Mucosa of gallbladder (tissue), 1 donor: ENCODE data around the gene ZACN. TPM values are rescaled to one million over a fixed set of nuclear protein-coding genes. Genes with fewer than 3 reads are reported as not detected.

Source experiments
- DNase-seq: peaks from one replicate; pipeline ENCODE4 v3.0.0-alpha.2; 2020; ENCODE audit warnings: low spot score
- total RNA-seq: library from RNA; stranded (reverse); gene quantifications from one replicate; pipeline ENCODE4 v1.2.1, GENCODE V29; 2021
- donor health status: DM: no; HTN: no; CAD: no.

Gene ZACN
- total RNA-seq, 1 donor from 2014 or later, result not detected

- DNase-seq, result no peak
Measured at GRCh38 chr17:76102944-76103273, 23.9 kb downstream of the ZACN start.

GRCh38 chr17:76103274-76104139 is 24.5 kb downstream of the ZACN start, which contains the start of gene EXOC7:
Gene EXOC7, minus strand, starts transcription at chr17:76103787. Its CDS starts 95 bp downstream, at chr17:76103692.
- DNase-seq, result peak; percentile 92

GRCh38 chr17:76104140-76104895 is 25.3 kb downstream of the ZACN start:
- DNase-seq, result no peak

DNA sequence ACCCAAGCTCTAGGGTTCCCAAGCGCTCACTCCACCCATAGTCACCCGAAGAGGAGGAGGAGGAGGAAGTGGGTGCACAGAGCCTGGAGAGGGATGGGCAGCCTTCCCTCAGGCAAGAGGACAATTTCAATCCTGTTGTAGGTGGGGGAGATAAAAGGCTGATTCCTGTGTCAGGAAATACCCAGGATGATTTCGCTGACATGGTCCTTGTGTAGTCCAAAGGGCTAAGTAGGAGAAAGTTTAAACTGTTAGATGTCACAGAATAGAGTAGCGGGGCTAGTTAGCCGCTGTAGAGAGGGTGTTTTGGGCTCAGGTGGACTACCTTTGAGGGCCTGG is 25.9 kb downstream of the ZACN start:
- no peak for DNase-seq

GRCh38 chr17:76106703-76107102 is 27.7 kb downstream of the ZACN start:
- DNase-seq, result no peak

GRCh38 chr17:76107509-76107908 is 28.5 kb downstream of the ZACN start:
- no peak for DNase-seq

- DNase-seq, result no peak
Measured at GRCh38 chr17:76111956-76112355, 33.0 kb downstream of the ZACN start.

DNA sequence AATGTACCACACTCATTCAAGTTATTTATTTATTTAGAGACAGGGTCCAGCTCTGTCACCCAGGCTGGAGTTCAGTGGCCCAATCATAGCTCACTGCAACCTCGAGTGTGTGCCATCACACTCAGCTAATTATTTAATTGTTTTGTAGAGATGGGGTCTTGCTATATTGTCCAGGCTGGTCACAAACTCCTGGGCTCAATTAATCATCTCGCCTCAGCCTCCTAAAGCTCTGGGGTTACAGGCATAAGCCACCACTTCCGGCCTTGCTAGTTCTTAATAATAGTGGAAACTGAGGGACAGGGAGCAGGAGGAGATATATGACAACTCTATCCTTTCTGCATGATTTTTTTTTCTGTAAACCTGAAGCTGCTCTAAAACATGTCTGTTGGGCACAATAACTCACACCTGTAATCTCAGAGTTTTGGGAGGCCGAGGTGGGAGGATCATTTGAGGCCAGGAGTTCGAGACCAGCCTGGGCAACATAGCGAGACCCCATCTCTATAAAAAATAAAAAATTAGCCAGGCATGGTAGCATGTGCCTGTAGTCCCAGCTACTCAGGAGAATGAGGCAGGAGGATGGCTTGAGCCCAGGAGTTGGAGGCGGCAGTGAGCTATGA is 36.3 kb downstream of the ZACN start:
- DNase-seq, result no peak

DNA sequence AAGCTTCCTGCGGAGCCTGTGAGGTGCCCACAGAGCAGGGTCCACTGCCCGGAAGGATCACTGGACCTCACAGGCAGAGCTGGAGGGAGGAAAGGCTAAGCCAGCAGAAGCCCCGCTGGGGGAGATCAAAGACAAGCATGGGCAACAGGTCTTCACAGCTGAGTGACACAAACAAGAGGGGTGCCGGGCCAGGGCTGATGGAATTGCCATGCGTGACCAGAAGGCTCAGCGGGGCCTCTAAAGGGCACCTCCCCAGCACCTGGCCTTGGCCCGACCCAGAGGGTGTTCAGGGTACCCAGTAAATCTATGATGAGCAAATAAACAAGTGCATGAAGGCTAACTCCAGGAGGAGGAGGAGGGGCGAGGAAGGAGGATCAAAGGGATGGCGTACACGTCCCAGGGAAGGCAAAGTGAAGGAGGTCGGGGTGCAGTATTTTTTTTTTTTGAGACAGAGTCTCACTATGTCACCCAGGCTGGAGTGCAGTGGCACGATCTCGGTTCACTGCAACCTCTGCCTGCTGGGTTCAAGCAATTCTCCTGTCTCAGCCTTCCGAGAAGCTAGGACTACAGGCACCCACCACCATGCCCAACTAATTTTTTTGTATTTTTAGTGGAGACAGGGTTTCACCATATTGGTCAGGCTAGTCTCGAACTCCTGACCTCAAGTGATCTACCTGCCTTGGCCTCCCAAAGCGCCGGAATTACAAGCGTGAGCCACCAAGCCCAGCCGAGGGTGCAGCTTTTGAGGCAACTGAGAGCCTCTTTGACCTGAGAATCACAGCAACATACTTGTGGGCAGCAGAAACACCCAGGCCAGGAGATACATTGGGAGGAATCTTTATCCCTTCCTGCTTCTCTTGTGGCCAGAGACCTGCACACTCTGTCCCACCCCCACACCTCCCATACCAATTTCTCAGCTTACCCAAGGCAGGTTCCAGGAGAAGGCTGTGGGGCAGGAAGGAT is 40.7 kb downstream of the ZACN start:
- DNase-seq, result no peak

- DNase-seq, result no peak
Measured at GRCh38 chr17:76120658-76121008, 41.7 kb downstream of the ZACN start.

- no peak for DNase-seq
Measured at GRCh38 chr17:76121932-76122430, 43.0 kb downstream of the ZACN start.

- no peak for DNase-seq
Measured at GRCh38 chr17:76122431-76123190, 43.6 kb downstream of the ZACN start.

GRCh38 chr17:76123191-76123499 is 44.2 kb downstream of the ZACN start:
- DNase-seq, result no peak

GRCh38 chr17:76123749-76124581 is 45.0 kb downstream of the ZACN start:
- DNase-seq, result no peak

DNA sequence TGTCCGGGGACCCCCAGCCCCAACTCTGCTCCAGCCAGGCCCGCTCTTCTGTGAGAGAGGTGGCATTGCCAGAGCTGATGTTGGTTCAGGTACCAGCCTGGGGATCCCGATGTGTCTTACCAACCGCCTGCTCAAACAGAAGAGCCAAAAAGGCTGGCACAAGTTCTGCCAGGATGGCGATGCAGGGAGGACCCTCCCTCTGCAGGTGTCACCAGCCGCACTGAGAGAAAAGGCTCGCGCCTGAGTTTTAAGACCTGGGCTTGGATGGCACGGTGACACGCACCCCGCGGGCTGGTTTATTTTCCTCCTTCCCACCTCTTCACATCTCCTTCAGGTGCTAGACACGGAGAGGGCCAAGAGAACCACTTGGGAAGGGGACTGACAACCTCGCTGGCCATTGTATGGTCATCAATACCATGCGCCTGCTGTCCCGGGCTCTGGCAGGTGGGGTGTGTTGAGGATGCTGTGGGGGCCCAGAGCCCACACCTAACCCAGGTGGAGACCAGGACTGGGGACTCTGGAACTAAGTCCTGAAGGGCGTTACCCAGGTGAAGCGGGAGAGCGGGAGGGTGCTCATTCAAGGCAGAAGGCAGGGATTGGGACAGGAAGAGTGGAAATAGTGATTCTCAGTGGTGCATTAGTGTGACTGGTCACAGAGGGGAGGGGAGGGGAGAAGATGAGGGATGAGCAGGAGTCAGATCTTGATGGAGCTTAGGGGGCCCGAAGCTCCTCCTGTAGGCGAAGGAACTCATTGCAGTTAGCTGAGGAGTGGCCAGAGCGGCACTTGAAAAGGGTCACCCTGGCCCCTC is 45.8 kb downstream of the ZACN start:
- no peak for DNase-seq

DNA sequence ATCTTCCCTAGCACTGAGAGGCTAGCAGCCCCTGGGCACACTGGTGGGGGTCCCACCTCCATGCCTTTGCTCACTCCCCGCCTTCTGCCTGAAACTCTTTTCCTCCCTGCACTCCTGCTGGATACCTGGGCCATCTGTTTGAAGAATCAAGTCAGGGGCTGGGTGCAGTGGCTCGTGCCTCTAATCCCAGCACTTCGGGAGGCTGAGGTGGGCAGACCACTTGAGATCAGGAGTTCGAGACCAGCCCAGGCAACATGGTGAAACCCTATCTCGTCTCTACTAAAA is 46.4 kb downstream of the ZACN start:
- DNase-seq, result no peak

GRCh38 chr17:76125922-76126321 is 46.9 kb downstream of the ZACN start:
- no peak for DNase-seq

GRCh38 chr17:76130473-76130872 is 51.5 kb downstream of the ZACN start:
- no peak for DNase-seq

DNA sequence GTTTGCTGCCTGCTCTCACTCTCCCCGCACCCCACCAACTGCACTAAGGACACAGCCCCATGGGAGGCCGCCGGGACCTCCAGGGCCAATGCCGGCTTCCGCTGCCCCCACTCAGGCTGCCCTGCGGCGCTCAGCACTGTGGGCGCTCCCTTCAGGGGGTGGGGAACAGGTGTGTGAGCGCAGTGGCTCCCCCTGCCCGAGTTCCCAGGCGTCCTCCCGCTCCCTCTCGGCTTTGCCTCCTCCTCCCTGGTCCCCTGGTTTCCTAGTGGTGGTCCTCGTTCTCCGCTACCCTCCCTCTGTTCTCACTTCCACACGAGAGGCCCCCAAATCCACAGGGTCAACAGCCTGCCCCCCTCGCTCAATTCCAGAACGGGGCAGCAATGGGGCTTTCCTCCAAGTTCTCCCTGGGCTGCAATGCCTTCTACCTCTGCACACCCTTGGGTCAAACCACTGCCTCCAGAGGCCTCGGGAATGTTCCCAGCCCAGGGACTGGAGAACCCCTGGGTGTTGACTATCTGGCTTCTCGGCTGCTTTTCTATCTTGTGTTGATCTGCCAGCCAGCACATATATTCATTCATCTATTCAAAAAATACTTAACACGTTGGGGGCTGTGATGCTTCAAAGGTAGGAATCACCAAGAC is 52.2 kb downstream of the ZACN start:
- DNase-seq, result no peak
